ENCODE results near the gene CPSF6.

- TF ChIP-seq CTCF (optimal IDR thresholded peaks at IDR 0.05 in 1 of 3, IDR thresholded peaks at IDR 0.05 in 1 of 3, conservative IDR thresholded peaks at IDR 0.05 in 1 of 3; ENCODE audit: extremely low read depth in 1 of 3, insufficient read depth in 2 of 3, low read length in 3 of 3) (no peak), EZH2 (IDR thresholded peaks at IDR 0.05; ENCODE audit: low read length) (no peak)
These were observed 51.9 kb downstream of the CPSF6 start for GRCh38 chr12:69291278-69291593.

Measured in keratinocyte (primary cell).